A549 (cell line): ENCODE measurements around the gene GOLGA6L2.

Source experiments
- BHLHE40 ChIP-seq: IDR thresholded peaks from 2 replicates; pipeline ENCODE4 v1.6.1; 2012; ENCODE audit warnings: low read depth, low read length, inconsistent platforms
- CTCF ChIP-seq: fragments of >200 bp; sonication (Bioruptor Twin); formaldehyde crosslinking; IDR thresholded peaks from 3 replicates; pipeline ENCODE4 v1.5.1; 2016
- E2F6 ChIP-seq: IDR thresholded peaks from 2 replicates; pipeline ENCODE4 v1.6.1; 2012; ENCODE audit warnings: low read depth, borderline replicate concordance
- EHF ChIP-seq: fragments of 250-450 bp; sonication (Bioruptor Pico); IDR thresholded peaks from 2 replicates; pipeline ENCODE4 v1.5.0; 2020; ENCODE audit warnings: mild to moderate bottlenecking
- JUNB ChIP-seq: fragments of >200 bp; sonication (Bioruptor Twin); formaldehyde crosslinking; IDR thresholded peaks from 2 replicates; pipeline ENCODE4 v1.6.1; 2016
- KDM5A ChIP-seq: fragments of 200-600 bp; sonication (generic); IDR thresholded peaks from 2 replicates; pipeline ENCODE4 v1.6.1; 2016; ENCODE audit warnings: antibody characterized with exemption, mild to moderate bottlenecking
- PBX3 ChIP-seq: IDR thresholded peaks from 2 replicates; pipeline ENCODE4 v1.6.1; 2012
- POLR2A ChIP-seq: IDR thresholded peaks from 2 replicates; pipeline ENCODE4 v1.6.1; 2012; ENCODE audit warnings: mild to moderate bottlenecking, low read length
- RAD21 ChIP-seq, 2 experiments: fragments of >200 bp in 1 of 2; sonication (Bioruptor Twin) in 1 of 2; formaldehyde crosslinking in 1 of 2; IDR thresholded peaks in 1 of 2; conservative IDR thresholded peaks in 1 of 2; 2 replicates in 1 of 2; 3 replicates in 1 of 2; pipeline ENCODE4 v1.6.1; 2012 to 2018; ENCODE audit warnings: inconsistent platforms in 1 of 2
- USF2 ChIP-seq: fragments of 450-650 bp; IDR thresholded peaks from 2 replicates; pipeline ENCODE4 v1.6.1; 2014; ENCODE audit warnings: antibody characterized with exemption
- ZC3H11A ChIP-seq: fragments of 450-650 bp; IDR thresholded peaks from 2 replicates; pipeline ENCODE4 v1.6.1; 2014; ENCODE audit warnings: antibody characterized with exemption, mild to moderate bottlenecking

GRCh38 chr15:23411841-23412240 is 35.2 kb downstream of the GOLGA6L2 start:
- no peak for TF ChIP-seq CTCF
- TF ChIP-seq E2F6, result no peak
- TF ChIP-seq USF2, result no peak
- TF ChIP-seq RAD21 (conservative IDR thresholded peaks at IDR 0.05 in 1 of 2, IDR thresholded peaks at IDR 0.05 in 1 of 2), result no peak
- TF ChIP-seq BHLHE40, result no peak
- no peak for TF ChIP-seq JUNB
- no peak for TF ChIP-seq EHF (CRISPR knock-in tag)
- no peak for TF ChIP-seq POLR2A
- TF ChIP-seq PBX3, result no peak
- TF ChIP-seq ZC3H11A, result no peak
- TF ChIP-seq KDM5A, result no peak
